Activated T-cell treated with anti-CD3 and anti-CD28 coated beads, Interleukin-2, amount 50 U/mL, for 1 hour (primary cell): ENCODE results near the gene DUSP28.

Experiments
- DNase-seq: peaks from one replicate; pipeline ENCODE4 v3.0.0-alpha.2; 2020

DUSP28 gene

GRCh38 chr2:240601061-240601830 is 41.1 kb downstream of the DUSP28 start:
- DNase-seq = peak; percentile 16

GRCh38 chr2:240601831-240602160 is 41.6 kb downstream of the DUSP28 start:
- peak; percentile 11 for DNase-seq

GRCh38 chr2:240602266-240603050 is 42.3 kb downstream of the DUSP28 start:
- peak; percentile 10 for DNase-seq

- peak; percentile 11 for DNase-seq
Measured at GRCh38 chr2:240603081-240603835, 43.1 kb downstream of the DUSP28 start.

- peak; percentile 16 for DNase-seq
Measured at GRCh38 chr2:240603846-240604245, 43.7 kb downstream of the DUSP28 start.

- DNase-seq = peak; percentile 21
Measured at GRCh38 chr2:240604291-240604938, 44.3 kb downstream of the DUSP28 start.

- peak; percentile 15 for DNase-seq
Measured at GRCh38 chr2:240604939-240605716, 45.0 kb downstream of the DUSP28 start.

- peak; percentile 14 for DNase-seq
Measured at GRCh38 chr2:240605867-240606743, 45.9 kb downstream of the DUSP28 start.

GRCh38 chr2:240611601-240612210 is 51.5 kb downstream of the DUSP28 start:
- no peak for DNase-seq
